GM12875 (cell line): ENCODE results near the gene UBE3A.

Experiments
- H3K4me3 ChIP-seq: one replicate; pipeline ENCODE4 v1.5.1; 2011; ENCODE audit warnings: low read depth, low read length, control low read depth
- CTCF ChIP-seq: IDR thresholded peaks from 2 replicates; pipeline ENCODE4 v1.5.1; 2011; ENCODE audit warnings: low read depth, mild to moderate bottlenecking, control low read depth, inconsistent platforms, low read length, moderate library complexity, borderline replicate concordance; ENCODE audit not compliant: insufficient read depth

UBE3A gene

GRCh38 chr15:25391971-25392721 lies 46.7 kb downstream of the UBE3A start:
- H3K4me3 ChIP-seq = no peak overlapping the region
- no peak for TF ChIP-seq CTCF

- no peak for TF ChIP-seq CTCF
- H3K4me3 ChIP-seq = no peak overlapping the region
Observed at GRCh38 chr15:25385986-25386385, 52.8 kb downstream of the UBE3A start.

- TF ChIP-seq CTCF = no peak
- H3K4me3 ChIP-seq = no peak overlapping the region
Observed at GRCh38 chr15:25381579-25381978, 57.2 kb downstream of the UBE3A start.

GRCh38 chr15:25378501-25378901 lies 60.3 kb downstream of the UBE3A start:
- TF ChIP-seq CTCF = no peak
- no peak overlapping the region for H3K4me3 ChIP-seq

- no peak overlapping the region for H3K4me3 ChIP-seq
- TF ChIP-seq CTCF = no peak
Observed at GRCh38 chr15:25375557-25375956, 63.3 kb downstream of the UBE3A start.

GRCh38 chr15:25374143-25374542 lies 64.7 kb downstream of the UBE3A start:
- no peak overlapping the region for H3K4me3 ChIP-seq
- no peak for TF ChIP-seq CTCF

- no peak for TF ChIP-seq CTCF
Observed at GRCh38 chr15:25372298-25372697, 66.5 kb downstream of the UBE3A start.

More at GRCh38 chr15:25372298-25372697, 66.5 kb downstream of the UBE3A start:
- H3K4me3 ChIP-seq = no peak overlapping the region
